ENCODE data around the gene RBBP7.

The RBBP7 gene

GRCh38 chrX:16852617-16853179 is 17.5 kb downstream of the RBBP7 start:
- no peak for DNase-seq (ENCODE audit: low spot score)
- Histone ChIP-seq H3K4me3 (no peak overlapping the region), H3K27ac (no peak overlapping the region)
- no peak for TF ChIP-seq CTCF (IDR thresholded peaks at IDR 0.05)

- Histone ChIP-seq H3K27ac (no peak overlapping the region), H3K4me3 (no peak overlapping the region)
- no peak for DNase-seq (ENCODE audit: low spot score)
- no peak for TF ChIP-seq CTCF (IDR thresholded peaks at IDR 0.05)
These were observed 18.3 kb downstream of the RBBP7 start for GRCh38 chrX:16851827-16852226.

GRCh38 chrX:16851421-16851820 is 18.7 kb downstream of the RBBP7 start:
- TF ChIP-seq CTCF (IDR thresholded peaks at IDR 0.05) = no peak
- Histone ChIP-seq H3K4me3 (no peak overlapping the region), H3K27ac (no peak overlapping the region)
- no peak for DNase-seq (ENCODE audit: low spot score)

DNA sequence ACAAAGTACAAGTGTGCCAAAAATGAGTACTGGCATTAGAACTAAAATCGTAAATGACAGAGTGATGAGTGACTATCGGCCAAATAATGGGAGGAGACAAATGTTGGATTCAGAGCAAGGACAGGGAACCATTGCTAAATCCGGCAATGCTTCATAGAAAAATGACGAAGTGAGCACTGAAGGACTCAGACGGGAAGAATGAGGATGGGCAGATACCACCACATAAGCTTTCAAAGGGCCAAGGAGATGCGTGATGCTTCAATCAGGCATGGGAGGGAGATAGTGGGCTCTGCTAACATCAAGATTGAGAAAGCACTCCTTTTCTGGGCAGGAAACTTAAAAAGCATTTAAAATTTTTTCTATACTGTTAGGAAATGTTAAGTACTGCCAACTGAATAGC is 21.6 kb downstream of the RBBP7 start:
- no peak for DNase-seq (ENCODE audit: low spot score)
- no peak for TF ChIP-seq CTCF (IDR thresholded peaks at IDR 0.05)
- Histone ChIP-seq H3K27ac (no peak overlapping the region), H3K4me3 (no peak overlapping the region)

DNA sequence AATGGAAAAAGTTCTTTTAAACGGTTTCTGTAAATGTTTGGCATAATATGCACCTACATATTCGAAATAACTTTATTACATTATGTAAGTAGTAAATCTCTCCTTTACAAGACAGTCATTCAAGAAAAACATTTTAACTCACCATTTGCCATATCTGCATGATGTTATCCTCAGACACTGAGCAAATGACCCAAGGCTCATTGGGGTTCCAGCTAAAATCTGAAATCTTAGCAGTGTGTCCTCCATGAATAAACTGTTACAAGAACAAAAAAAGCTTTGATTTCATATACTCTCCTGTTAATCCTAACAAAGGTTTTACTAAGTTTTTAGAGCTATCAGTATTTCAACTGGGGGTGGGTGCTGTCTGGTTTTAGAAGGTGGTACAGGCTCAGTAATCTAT is 24.5 kb downstream of the RBBP7 start:
- Histone ChIP-seq H3K27ac (no peak overlapping the region), H3K4me3 (no peak overlapping the region)
- no peak for DNase-seq (ENCODE audit: low spot score)
- TF ChIP-seq CTCF (IDR thresholded peaks at IDR 0.05) = no peak

DNA sequence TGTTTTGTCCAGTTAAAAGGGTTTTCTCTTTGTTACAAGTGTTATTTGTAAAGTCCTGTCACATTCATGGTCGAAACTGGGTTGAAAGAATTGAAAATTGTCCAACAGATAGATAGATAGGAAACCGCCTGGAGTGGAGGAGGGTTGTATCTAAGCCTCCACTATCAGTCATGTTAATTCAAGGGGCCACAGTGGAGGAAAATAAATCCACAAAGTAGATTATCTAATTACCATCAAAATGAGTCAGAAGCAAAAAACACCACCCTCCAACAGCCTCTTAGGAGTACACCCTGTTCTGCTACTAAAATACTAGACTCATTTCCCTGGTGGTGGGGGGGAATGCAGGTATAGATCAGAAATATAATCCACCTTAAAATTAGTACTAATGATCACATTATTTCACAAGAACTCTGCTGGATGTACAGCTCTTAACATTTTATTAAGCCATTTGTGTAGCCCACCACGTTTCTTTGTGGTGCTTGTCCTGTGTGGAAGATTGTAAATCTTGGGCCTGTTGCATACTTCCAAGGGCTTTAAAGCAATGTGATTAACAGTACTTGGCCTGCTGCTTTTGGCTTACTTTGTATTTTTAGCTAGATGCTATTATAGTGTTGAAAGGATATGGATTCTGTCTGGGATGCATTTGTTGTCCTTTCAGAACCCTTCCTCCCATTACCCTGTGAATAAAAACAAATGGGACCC is 26.8 kb downstream of the RBBP7 start:
- Histone ChIP-seq H3K4me3 (no peak overlapping the region), H3K27ac (no peak overlapping the region)
- no peak for TF ChIP-seq CTCF (IDR thresholded peaks at IDR 0.05)
- DNase-seq (ENCODE audit: low spot score) = no peak

DNA sequence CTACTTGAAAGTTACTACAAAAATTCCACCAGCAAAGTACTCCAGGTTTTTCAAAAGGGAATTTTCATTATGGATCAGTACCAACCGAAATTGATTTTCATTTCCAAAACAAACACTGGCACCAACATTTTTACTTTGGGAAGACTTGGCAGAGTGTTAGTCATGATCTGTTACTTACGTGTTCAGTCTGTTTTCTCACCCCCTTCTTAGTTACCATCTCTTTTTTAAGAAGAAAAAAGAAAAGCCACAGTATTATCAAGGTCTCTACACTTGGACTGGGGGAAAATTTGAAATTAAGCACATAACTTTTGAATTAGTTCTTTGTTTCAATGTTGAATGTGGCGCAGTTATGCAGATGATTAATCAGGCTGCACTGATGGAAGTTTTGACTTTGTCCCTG is 27.5 kb downstream of the RBBP7 start:
- DNase-seq (ENCODE audit: low spot score) = no peak
- no peak overlapping the region for H3K27ac ChIP-seq
- no peak for TF ChIP-seq CTCF (IDR thresholded peaks at IDR 0.05)
- no peak overlapping the region for H3K4me3 ChIP-seq

All from coronary artery (tissue), 2 donors.